ENCODE measurements around the gene CASP7. TPM values are rescaled to one million over a fixed set of nuclear protein-coding genes. Genes with fewer than 3 reads are reported as not detected.

CASP7 gene
- 15.9 TPM for polyA plus RNA-seq (2013, experiment 1 of 4)
- 11.7 TPM for polyA plus RNA-seq (2013, experiment 2 of 4)
- 9.2 TPM for polyA plus RNA-seq (2013, experiment 3 of 4)
- 11.1 TPM for polyA plus RNA-seq (2013, experiment 4 of 4)

DNA sequence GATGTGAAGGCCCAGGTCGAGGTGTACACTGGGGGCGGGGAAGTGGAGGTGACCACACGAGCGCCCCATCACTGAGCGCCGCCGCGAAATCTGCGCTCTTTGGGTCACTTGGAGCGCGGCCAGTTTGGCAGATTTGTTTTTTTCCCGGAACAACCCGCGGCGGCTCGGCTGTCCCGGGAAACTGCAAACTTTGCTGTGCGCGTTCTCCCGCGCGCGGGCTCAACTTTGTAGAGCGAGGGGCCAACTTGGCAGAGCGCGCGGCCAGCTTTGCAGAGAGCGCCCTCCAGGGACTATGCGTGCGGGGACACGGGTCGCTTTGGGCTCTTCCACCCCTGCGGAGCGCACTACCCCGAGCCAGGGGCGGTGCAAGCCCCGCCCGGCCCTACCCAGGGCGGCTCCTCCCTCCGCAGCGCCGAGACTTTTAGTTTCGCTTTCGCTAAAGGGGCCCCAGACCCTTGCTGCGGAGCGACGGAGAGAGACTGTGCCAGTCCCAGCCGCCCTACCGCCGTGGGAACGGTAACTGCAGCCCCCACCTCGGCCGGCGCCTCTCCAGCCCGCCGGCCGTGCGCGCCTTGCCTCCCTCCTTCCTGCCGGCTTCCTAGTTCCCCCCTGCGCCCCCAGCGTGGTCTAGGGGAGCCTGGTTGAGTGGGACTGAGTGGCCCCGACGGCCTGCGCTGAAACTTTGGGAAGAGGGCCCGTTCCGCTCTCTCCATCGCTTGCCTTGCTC, at the start of gene CASP7:
Gene CASP7 (plus strand): TSS at position 450 of the 727 bp plus-strand sequence. CDS start 17,582 bp downstream, outside the sequence.
- peaks cover 4% of the 10 kb centered on the region for H3K27me3 ChIP-seq (ENCODE audit: control insufficient read depth, insufficient read depth, low read length, poor library complexity, severe bottlenecking)

DNA sequence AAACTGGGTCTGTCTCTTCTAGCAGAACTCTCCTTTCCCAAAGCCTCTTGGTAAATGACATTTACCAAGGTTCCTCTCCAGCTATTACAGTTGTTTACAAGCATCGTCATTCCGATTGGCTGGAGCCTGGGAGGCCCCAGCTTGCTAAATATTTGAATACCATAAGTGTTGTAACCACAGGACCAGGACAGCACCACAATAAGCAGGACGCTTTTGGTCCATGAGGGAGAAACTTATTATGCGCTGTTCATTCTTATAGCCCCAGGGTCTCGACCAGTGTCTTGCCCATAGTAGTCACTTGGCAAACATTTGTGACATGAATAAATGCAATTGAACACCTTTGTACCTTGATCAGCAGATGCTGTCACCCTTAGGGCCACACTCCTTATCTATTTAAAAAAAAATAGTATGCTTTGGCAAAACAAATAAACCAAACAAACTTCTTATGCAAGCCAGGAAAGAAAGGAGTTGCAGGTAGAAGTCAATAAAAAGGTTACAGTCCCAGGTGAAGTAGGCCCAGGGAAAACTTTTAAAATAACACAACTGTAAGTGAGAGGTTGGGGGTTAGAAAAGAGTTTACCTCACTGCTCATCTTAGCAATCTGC, 48.7 kb upstream of the CASP7 start:
- no peaks in the 10 kb centered on the region for H3K36me3 ChIP-seq (ENCODE audit: control insufficient read depth, insufficient read depth, low read length)
- H3K27ac ChIP-seq (ENCODE audit: insufficient read depth, low read depth, low read length, poor library complexity, severe bottlenecking), result no peak overlapping the region
- no peaks in the 10 kb centered on the region for H3K27me3 ChIP-seq (ENCODE audit: control insufficient read depth, insufficient read depth, low read length, poor library complexity, severe bottlenecking)
- H3K4me3 ChIP-seq (ENCODE audit: insufficient read depth, low read depth, low read length), result no peak overlapping the region
- H3K9me3 ChIP-seq (ENCODE audit: control insufficient read depth, low read length), result no peaks in the 10 kb centered on the region
- peaks cover 23% of the 10 kb centered on the region for H3K4me1 ChIP-seq (ENCODE audit: control insufficient read depth, insufficient read depth, low read length)
- WGBS, 2 experiments, result 94 to 96% methylated on average over 5 of the region's 5 CpGs

More for the DNA sequence above, at the start of gene CASP7:
- no peaks in the 10 kb centered on the region for H3K4me1 ChIP-seq (ENCODE audit: control insufficient read depth, insufficient read depth, low read length)
- H3K27ac ChIP-seq (ENCODE audit: insufficient read depth, low read depth, low read length, poor library complexity, severe bottlenecking), result peak within 1 kb of the TSS; percentile 73
- H3K4me3 ChIP-seq (ENCODE audit: insufficient read depth, low read depth, low read length), result peak within 1 kb of the TSS; percentile 92
- 0% methylated on average over 68 of the region's 68 CpGs for WGBS, 2 experiments
- no peaks in the 10 kb centered on the region for H3K9me3 ChIP-seq (ENCODE audit: control insufficient read depth, low read length)
- no peaks in the 10 kb centered on the region for H3K36me3 ChIP-seq (ENCODE audit: control insufficient read depth, insufficient read depth, low read length)

DNA sequence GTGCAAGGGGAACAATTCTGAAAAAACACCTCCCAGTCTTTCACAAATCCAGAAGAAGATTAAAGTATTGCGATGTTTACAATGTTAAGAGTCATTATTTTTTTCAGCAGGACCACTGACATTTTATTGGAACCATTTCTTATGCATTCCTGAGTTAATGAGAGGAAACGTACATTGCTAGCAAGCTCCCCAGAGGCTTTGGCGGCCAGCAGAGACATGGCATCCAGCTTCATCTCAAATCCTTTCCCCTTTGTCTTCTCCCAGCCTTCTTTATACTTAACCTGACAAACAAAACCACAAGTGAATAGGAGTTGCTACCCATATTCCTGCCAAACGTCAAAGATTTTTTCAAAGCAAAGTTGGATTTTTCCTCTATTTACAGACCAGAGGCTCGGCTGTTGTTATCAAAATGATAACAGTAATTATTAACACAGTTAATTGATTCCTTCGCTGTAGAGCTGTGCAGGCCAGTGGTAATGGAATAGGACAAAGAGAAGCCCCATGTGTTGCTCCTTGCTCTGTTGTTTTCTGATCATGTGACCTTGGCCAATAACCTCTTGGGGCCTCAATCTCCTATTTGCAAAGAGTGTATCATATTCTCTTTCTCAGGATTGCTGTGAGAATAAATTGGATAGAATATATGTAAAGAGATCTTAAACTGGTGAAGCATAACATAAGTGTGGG, 47.9 kb upstream of the CASP7 start:
- no peak overlapping the region for H3K4me3 ChIP-seq (ENCODE audit: insufficient read depth, low read depth, low read length)
- H3K27ac ChIP-seq (ENCODE audit: insufficient read depth, low read depth, low read length, poor library complexity, severe bottlenecking), result peak overlapping the region; percentile 41
- 48 to 51% methylated on average over 5 to 6 of the region's 6 CpGs for WGBS, 2 experiments
- no peaks in the 10 kb centered on the region for H3K27me3 ChIP-seq (ENCODE audit: control insufficient read depth, insufficient read depth, low read length, poor library complexity, severe bottlenecking)
- H3K4me1 ChIP-seq (ENCODE audit: control insufficient read depth, insufficient read depth, low read length), result peaks cover 23% of the 10 kb centered on the region
- no peaks in the 10 kb centered on the region for H3K36me3 ChIP-seq (ENCODE audit: control insufficient read depth, insufficient read depth, low read length)
- no peaks in the 10 kb centered on the region for H3K9me3 ChIP-seq (ENCODE audit: control insufficient read depth, low read length)

DNA sequence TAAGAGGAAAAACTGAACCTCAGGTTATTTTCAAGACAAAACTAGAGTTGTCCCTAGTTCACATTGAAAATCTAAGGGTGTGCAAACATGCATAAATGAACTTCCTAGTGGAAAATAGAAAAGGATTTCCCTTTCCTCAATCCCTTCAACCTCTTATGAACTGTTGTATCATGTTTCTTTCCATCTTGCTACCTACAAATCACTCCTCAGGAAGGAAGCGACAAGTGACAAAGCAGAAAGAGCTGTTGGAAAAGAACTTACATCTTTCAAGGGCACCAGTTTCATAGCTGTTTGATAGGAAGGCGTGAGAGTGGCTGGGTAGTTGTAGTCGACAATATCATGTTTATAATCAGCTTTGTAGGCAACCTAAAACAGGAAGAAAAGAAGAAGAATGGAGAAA, 39.7 kb upstream of the CASP7 start:
- no peaks in the 10 kb centered on the region for H3K27me3 ChIP-seq (ENCODE audit: control insufficient read depth, insufficient read depth, low read length, poor library complexity, severe bottlenecking)
- no peaks in the 10 kb centered on the region for H3K4me1 ChIP-seq (ENCODE audit: control insufficient read depth, insufficient read depth, low read length)
- no peaks in the 10 kb centered on the region for H3K36me3 ChIP-seq (ENCODE audit: control insufficient read depth, insufficient read depth, low read length)
- WGBS, 2 experiments, result 93 to 98% methylated on average over 3 of the region's 3 CpGs
- H3K27ac ChIP-seq (ENCODE audit: insufficient read depth, low read depth, low read length, poor library complexity, severe bottlenecking), result no peak overlapping the region
- H3K9me3 ChIP-seq (ENCODE audit: control insufficient read depth, low read length), result no peaks in the 10 kb centered on the region
- no peak overlapping the region for H3K4me3 ChIP-seq (ENCODE audit: insufficient read depth, low read depth, low read length)

DNA sequence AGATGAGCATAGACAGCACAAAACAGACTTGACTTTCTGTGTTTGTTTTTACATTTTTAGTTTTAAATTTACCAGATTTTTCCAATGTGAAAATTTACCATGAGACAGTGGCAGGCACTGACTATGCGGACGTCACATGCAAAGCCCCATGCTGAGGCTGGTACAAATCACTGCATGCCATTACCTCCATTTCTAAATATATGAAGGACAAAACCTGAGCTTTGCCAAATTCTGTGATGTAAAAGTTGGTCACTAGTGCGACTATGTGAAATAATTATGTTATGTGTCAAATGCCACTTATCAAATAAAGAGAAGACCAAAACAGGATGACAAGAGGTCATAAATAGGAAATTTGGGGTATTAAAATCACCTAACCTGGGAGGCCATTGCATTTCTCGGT, 38.0 kb upstream of the CASP7 start:
- Histone ChIP-seq H3K27me3 (ENCODE audit: control insufficient read depth, insufficient read depth, low read length, poor library complexity, severe bottlenecking) (no peaks in the 10 kb centered on the region), H3K36me3 (ENCODE audit: control insufficient read depth, insufficient read depth, low read length) (no peaks in the 10 kb centered on the region), H3K4me3 (ENCODE audit: insufficient read depth, low read depth, low read length) (no peak overlapping the region), H3K9me3 (ENCODE audit: control insufficient read depth, low read length) (no peaks in the 10 kb centered on the region), H3K27ac (ENCODE audit: insufficient read depth, low read depth, low read length, poor library complexity, severe bottlenecking) (no peak overlapping the region), H3K4me1 (ENCODE audit: control insufficient read depth, insufficient read depth, low read length) (no peaks in the 10 kb centered on the region)
- WGBS, 2 experiments, result 59 to 72% methylated on average over 3 of the region's 4 CpGs

DNA sequence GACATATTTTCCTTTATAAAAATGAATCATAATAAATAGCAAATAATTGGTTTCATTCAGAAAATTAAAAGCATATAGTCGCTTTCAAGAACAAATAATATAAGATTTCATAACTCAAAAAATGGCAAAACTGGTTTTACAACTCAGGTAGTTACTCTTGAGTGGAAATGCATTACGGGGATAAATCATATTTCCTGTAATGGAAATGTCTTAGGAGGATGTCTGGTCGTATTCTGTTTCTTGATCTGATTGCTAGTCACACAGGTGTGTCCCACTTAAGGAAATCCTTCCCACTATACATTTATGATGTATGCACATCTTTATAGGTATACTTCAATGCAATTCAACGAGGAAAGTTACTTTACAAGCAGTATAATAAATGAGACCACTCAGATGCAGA, 36.5 kb upstream of the CASP7 start:
- WGBS, 2 experiments, result 89 to 100% methylated on average over 1 to 4 of the region's 4 CpGs
- no peak overlapping the region for H3K4me3 ChIP-seq (ENCODE audit: insufficient read depth, low read depth, low read length)
- no peaks in the 10 kb centered on the region for H3K4me1 ChIP-seq (ENCODE audit: control insufficient read depth, insufficient read depth, low read length)
- no peaks in the 10 kb centered on the region for H3K36me3 ChIP-seq (ENCODE audit: control insufficient read depth, insufficient read depth, low read length)
- H3K27ac ChIP-seq (ENCODE audit: insufficient read depth, low read depth, low read length, poor library complexity, severe bottlenecking), result no peak overlapping the region
- no peaks in the 10 kb centered on the region for H3K9me3 ChIP-seq (ENCODE audit: control insufficient read depth, low read length)
- no peaks in the 10 kb centered on the region for H3K27me3 ChIP-seq (ENCODE audit: control insufficient read depth, insufficient read depth, low read length, poor library complexity, severe bottlenecking)

DNA sequence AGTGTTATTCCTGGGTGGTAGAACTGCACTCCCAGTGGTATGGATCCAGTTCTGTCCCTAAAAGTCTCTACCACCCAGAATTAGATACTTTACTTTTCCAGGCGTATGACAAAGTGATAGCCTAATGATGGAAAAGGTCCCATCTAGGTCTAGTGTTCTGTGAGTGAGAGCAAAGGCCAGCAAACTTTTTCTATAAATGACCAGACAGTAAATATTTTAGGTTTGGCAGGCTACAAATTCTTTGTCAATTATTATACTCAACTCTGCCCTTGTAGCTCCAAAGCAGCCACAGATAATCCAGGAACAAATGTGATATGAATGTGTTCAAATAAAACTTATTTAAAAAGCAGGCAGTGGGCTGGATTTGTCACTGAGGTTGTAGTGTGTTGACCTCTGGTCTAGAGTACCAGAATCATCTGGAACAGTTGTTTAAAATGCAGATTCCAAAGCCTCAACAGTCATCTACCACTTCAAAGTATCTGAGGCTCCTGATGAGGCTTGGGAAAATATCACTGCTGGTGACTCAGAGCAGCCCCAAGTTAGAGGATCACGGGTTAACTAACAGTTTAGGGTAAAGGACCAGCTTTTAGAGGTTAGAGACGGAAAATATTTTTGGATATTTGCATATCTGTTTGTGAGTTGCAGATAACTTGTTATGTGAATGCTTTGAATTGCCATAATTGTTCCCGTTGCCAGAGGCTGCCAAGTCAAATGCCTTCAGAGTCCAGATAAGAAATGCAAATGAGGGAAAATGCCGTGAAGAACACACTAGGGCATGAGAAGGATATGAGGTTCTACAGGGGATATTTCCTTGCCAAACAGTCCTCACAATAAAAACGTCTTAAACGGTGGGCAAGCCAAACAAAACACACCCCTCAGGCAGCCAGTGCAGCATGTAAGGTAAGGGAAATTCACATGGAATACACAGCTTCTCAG, 35.3 kb upstream of the CASP7 start:
- Histone ChIP-seq H3K27ac (ENCODE audit: insufficient read depth, low read depth, low read length, poor library complexity, severe bottlenecking) (no peak overlapping the region), H3K36me3 (ENCODE audit: control insufficient read depth, insufficient read depth, low read length) (no peaks in the 10 kb centered on the region), H3K9me3 (ENCODE audit: control insufficient read depth, low read length) (no peaks in the 10 kb centered on the region), H3K4me1 (ENCODE audit: control insufficient read depth, insufficient read depth, low read length) (no peaks in the 10 kb centered on the region), H3K4me3 (ENCODE audit: insufficient read depth, low read depth, low read length) (no peak overlapping the region), H3K27me3 (ENCODE audit: control insufficient read depth, insufficient read depth, low read length, poor library complexity, severe bottlenecking) (no peaks in the 10 kb centered on the region)
- WGBS, 2 experiments, result 67 to 78% methylated on average over 6 to 7 of the region's 7 CpGs

DNA sequence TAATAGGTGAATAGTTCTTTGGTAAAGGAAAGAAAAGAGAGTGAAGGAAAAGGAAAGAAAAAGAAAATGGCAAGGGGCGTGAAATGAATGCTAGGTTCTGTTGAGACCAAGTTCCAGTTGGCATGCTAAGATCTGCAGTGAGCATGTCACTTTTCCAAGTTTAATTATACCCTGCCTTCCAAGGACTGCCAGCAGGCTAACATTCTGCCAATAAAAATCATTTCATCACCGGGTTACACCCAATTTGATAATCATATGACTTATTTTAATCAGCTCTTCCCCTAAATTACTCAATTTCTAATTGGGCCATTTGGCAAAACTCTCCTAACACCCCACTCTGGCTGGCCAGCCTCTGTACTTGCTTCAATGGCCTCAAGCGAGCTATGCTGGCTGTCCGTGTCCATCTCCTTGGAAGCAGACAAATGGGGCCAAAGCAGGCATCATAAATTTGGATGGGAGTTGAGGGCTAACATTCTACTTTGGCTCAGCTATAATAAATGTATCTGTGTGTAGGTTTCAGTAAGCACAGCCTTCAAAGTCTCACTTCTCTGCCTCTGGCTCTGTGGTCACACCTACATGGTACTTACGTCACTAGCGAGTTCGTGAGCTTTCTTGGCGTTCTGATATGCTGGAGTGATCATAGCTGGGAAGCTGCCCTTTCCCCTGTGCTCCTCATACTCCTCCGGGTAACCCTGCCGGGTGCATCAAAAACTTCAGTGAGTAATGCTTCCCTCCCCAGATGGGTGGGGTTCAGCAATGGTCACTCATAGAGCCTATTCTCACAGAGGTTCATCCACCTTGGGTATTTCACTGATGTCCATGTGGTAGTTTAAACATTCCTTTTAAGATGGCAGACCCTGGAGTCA, 33.1 kb upstream of the CASP7 start:
- Histone ChIP-seq H3K36me3 (ENCODE audit: control insufficient read depth, insufficient read depth, low read length) (no peaks in the 10 kb centered on the region), H3K27ac (ENCODE audit: insufficient read depth, low read depth, low read length, poor library complexity, severe bottlenecking) (no peak overlapping the region), H3K27me3 (ENCODE audit: control insufficient read depth, insufficient read depth, low read length, poor library complexity, severe bottlenecking) (no peaks in the 10 kb centered on the region), H3K4me3 (ENCODE audit: insufficient read depth, low read depth, low read length) (no peak overlapping the region), H3K4me1 (ENCODE audit: control insufficient read depth, insufficient read depth, low read length) (no peaks in the 10 kb centered on the region), H3K9me3 (ENCODE audit: control insufficient read depth, low read length) (no peaks in the 10 kb centered on the region)
- WGBS, 2 experiments, result 94 to 95% methylated on average over 10 of the region's 10 CpGs

DNA sequence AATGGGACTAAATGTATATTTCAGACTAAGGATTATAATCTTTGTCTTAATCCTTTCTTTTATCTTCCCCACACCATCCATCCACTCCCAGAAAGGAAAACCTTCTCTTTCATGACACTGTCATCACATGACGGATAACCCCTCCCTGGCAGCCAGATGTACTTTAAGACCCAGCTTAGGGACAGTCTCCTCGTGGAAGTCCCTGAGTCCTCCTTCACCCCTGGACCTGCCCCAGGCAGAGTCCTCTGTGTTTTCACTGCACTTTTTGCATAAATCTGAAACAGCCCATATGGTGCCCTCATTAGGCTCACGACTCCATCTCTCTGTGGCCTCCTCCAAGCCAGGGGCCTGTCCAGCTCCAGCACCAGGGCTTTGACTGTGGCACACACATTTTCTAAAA, 31.9 kb upstream of the CASP7 start:
- Histone ChIP-seq H3K27me3 (ENCODE audit: control insufficient read depth, insufficient read depth, low read length, poor library complexity, severe bottlenecking) (no peaks in the 10 kb centered on the region), H3K27ac (ENCODE audit: insufficient read depth, low read depth, low read length, poor library complexity, severe bottlenecking) (no peak overlapping the region), H3K4me1 (ENCODE audit: control insufficient read depth, insufficient read depth, low read length) (no peaks in the 10 kb centered on the region), H3K9me3 (ENCODE audit: control insufficient read depth, low read length) (no peaks in the 10 kb centered on the region), H3K4me3 (ENCODE audit: insufficient read depth, low read depth, low read length) (no peak overlapping the region), H3K36me3 (ENCODE audit: control insufficient read depth, insufficient read depth, low read length) (no peaks in the 10 kb centered on the region)
- 83 to 84% methylated on average over 3 of the region's 3 CpGs for WGBS, 2 experiments
